Spleen (tissue), 11 donors: Measurements from ENCODE around the gene ZBTB4. TPM values are rescaled to one million over a fixed set of nuclear protein-coding genes. Genes with fewer than 3 reads are reported as not detected.

Experiments
- DNase-seq: peaks from one replicate; pipeline ENCODE4 v3.0.0-alpha.2; 2020
- H3K27ac ChIP-seq, 8 donors: fragments of 200-600 bp; sonication (generic) in 7 of 8; 1 replicate in 4 of 8; 2 replicates in 4 of 8; pipeline versions ENCODE4 v1.5.0 to v1.8.0; 2016 to 2021; ENCODE audit warnings: inconsistent platforms in 4 of 8, mild to moderate bottlenecking in 4 of 8, moderate library complexity in 1 of 8
- H3K27me3 ChIP-seq, 7 donors: fragments of 200-600 bp; sonication (generic) in 6 of 7; replicated peaks in 1 of 7; 1 replicate in 4 of 7; 2 replicates in 3 of 7; pipeline versions ENCODE4 v1.5.0 to v1.8.0; 2016 to 2021; ENCODE audit warnings: inconsistent platforms in 3 of 7, mild to moderate bottlenecking in 1 of 7
- H3K36me3 ChIP-seq, 6 donors: fragments of 200-600 bp; sonication (generic) in 5 of 6; 1 replicate in 4 of 6; 2 replicates in 2 of 6; pipeline versions ENCODE4 v1.5.0 to v1.8.0; 2016 to 2021; ENCODE audit warnings: inconsistent platforms in 2 of 6
- H3K4me1 ChIP-seq, 6 donors: fragments of 200-600 bp; sonication (generic) in 5 of 6; 1 replicate in 3 of 6; 2 replicates in 3 of 6; pipeline versions ENCODE4 v1.5.0 to v1.8.0; 2016 to 2021; ENCODE audit warnings: inconsistent platforms in 3 of 6
- H3K4me3 ChIP-seq, 8 donors: fragments of 200-600 bp; sonication (generic) in 7 of 8; 1 replicate in 4 of 8; 2 replicates in 4 of 8; pipeline versions ENCODE4 v1.5.0 to v1.8.0; 2016 to 2021; ENCODE audit warnings: inconsistent platforms in 4 of 8, mild to moderate bottlenecking in 4 of 8, moderate library complexity in 2 of 8
- H3K9me3 ChIP-seq, 8 donors: fragments of 200-600 bp; sonication (generic) in 7 of 8; 1 replicate in 4 of 8; 2 replicates in 4 of 8; pipeline versions ENCODE4 v1.5.0 to v1.8.0; 2016 to 2021; ENCODE audit warnings: inconsistent platforms in 4 of 8
- CTCF ChIP-seq, 11 experiments: fragments of 200-600 bp in 7 of 11; fragments of 450-650 bp in 4 of 11; sonication (generic) in 4 of 11; IDR thresholded peaks in 8 of 11; conservative IDR thresholded peaks in 3 of 11; 1 replicate in 7 of 11; 2 replicates in 4 of 11; pipeline versions ENCODE4 v1.4.0 to v1.8.0; 2016 to 2021; ENCODE audit warnings: antibody characterized with exemption in 11 of 11, inconsistent platforms in 4 of 11, mild to moderate bottlenecking in 1 of 11
- POLR2A ChIP-seq, 3 donors: fragments of 450-650 bp; IDR thresholded peaks; one replicate each; pipeline ENCODE4 v1.5.1; 2017; ENCODE audit warnings: antibody characterized with exemption in 3 of 3, mild to moderate bottlenecking in 1 of 3
- POLR2AphosphoS5 ChIP-seq, 3 donors: sonication (generic); formaldehyde crosslinking; IDR thresholded peaks; one replicate each; pipeline ENCODE4 v1.5.1; 2017; ENCODE audit warnings: antibody characterized with exemption in 3 of 3
- WGBS, 5 donors: extraction: QIAGEN DNeasy Blood & Tissue Kit in 3 of 5; methylation state at CpG; one replicate each; pipeline versions ENCODE4 v1.1.5 to v1.1.7; 2013 to 2018; 5-methylcytosine and 5-hydroxymethylcytosine counted together
- intact Hi-C: fragments of 100-400 bp; cut with DNase I; formaldehyde crosslinking; loops from one replicate; pipeline ENCODE4 v1.15.0; 2023; ENCODE audit warnings: low total_unique reads
- polyA plus RNA-seq, 3 donors: library from polyadenylated mRNA; stranded (reverse); fragments of 200-250 nt; gene quantifications; one replicate each; pipeline ENCODE4 v1.2.1, GENCODE V29; 2013
- total RNA-seq, 7 donors: library from RNA; depleted of rRNA in 3 of 7; stranded (reverse); fragments of >200 nt in 3 of 7; fragmentation: NEBNext Ultra II Directional in 4 of 7; extraction: Animal tissue kit (Norgen Biotek cat#: 25700) in 4 of 7; gene quantifications; one replicate each; pipeline versions ENCODE4 v1.1.0 to v1.2.1, GENCODE V29; 2016 to 2021
- donor health status: healthy with polysubstance abuse.
- donor health status: DM: no; HTN: no; CAD: no; lungs with moderate emphysema.
- donor health status: DM: no; HTN: no; CAD: no.
- donor health status: Bipolar disorder and iron deficiency.
- donor health status: healthy.
- donor health status: DM: no; HTN: no; CAD: no.
- donor health status: DM: yes; HTN: yes; CAD: no.

ZBTB4 gene
- total and polyA plus RNA-seq, 10 donors = 10.5 to 68.8 (median 42.2) TPM

DNA sequence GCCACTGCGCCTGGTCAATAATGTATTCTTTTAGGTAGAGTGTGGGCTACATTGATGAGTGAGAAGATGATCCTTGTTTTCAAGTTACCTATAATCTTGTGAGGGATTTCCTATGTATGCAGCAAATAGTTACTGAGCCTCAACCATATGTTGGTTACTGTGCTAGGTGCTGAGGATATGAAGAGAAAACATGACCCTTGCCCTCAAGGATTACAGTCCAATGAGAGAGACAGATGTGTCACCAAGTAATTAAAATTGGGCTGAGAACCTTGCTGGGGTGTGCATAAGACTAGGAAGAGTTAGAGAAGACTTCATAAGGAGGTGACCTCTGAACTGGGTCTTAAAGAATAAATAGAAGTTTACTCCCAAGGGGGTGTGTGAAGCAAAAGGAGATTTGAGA is 12.2 kb upstream of the ZBTB4 start:
- intact Hi-C loops = no loop called here
- Histone ChIP-seq H3K4me1 (peaks cover 26 to 90% (median 72%) of the 10 kb centered on the region in 6 donors), H3K27me3 (no peaks in the 10 kb centered on the region), H3K9me3 (no peaks in the 10 kb centered on the region), H3K4me3 (no peak overlapping the region), H3K27ac (no peak overlapping the region), H3K36me3 (peaks cover 0 to 73% (median 13%) of the 10 kb centered on the region in 6 donors)
- DNase-seq = no peak
- TF ChIP-seq POLR2AphosphoS5 (IDR thresholded peaks at IDR 0.05) (no peak), POLR2A (IDR thresholded peaks at IDR 0.05) (no peak), CTCF (IDR thresholded peaks at IDR 0.05 in 8 of 11, conservative IDR thresholded peaks at IDR 0.05 in 3 of 11) (no peak)
- 91 to 100% (median 98%) methylated on average over 1 of the region's 1 CpG for WGBS, 5 donors

GRCh38 chr17:7490144-7490543 is 10.7 kb upstream of the ZBTB4 start:
- 68 to 76% (median 72%) methylated on average over 8 of the region's 8 CpGs for WGBS, 5 donors

DNA sequence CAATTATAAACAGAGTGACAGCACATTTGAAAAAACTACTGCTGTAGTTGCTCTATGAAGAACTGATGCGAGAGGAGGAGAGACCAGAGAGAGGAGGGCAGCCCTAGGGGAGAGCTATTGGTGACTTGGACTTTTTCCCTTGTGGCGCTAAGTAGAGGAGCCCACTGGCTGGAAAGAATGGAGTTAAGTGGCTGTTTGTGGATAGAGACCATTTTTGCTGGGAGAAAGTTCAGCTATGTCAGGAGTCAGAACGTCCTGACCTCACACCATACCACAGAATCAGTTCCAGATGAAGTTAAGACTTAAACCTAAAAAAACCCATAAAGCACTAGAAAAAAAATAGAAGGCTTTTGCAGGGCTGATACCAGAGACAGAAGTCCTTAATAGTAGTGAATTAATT is 6.8 kb upstream of the ZBTB4 start:
- Histone ChIP-seq H3K27me3 (no peaks in the 10 kb centered on the region), H3K9me3 (no peaks in the 10 kb centered on the region), H3K4me3 (peak overlapping the region in 6 of 8 donors; percentile 48 to 83 (median 60)), H3K36me3 (peaks cover 0 to 22% (median under 1%) of the 10 kb centered on the region in 6 donors), H3K4me1 (peaks cover 40 to 86% (median 79%) of the 10 kb centered on the region in 6 donors), H3K27ac (peak overlapping the region in 5 of 8 donors; percentile 46 to 100 (median 99))
- 39 to 49% (median 47%) methylated on average over 3 of the region's 3 CpGs for WGBS, 5 donors
- DNase-seq = no peak
- TF ChIP-seq CTCF (IDR thresholded peaks at IDR 0.05 in 8 of 11, conservative IDR thresholded peaks at IDR 0.05 in 3 of 11) = no peak
- no peak for TF ChIP-seq POLR2AphosphoS5 (IDR thresholded peaks at IDR 0.05)
- TF ChIP-seq POLR2A (IDR thresholded peaks at IDR 0.05) = no peak
- intact Hi-C loops = no loop called here

More at GRCh38 chr17:7490144-7490543, 10.7 kb upstream of the ZBTB4 start:
- intact Hi-C loops = no loop called here
- Histone ChIP-seq H3K27me3 (no peaks in the 10 kb centered on the region), H3K27ac (no peak overlapping the region), H3K4me1 (peaks cover 40 to 93% (median 80%) of the 10 kb centered on the region in 6 donors), H3K36me3 (peaks cover 0 to 58% (median 2%) of the 10 kb centered on the region in 6 donors), H3K9me3 (no peaks in the 10 kb centered on the region), H3K4me3 (no peak overlapping the region)
- peak; percentile 3 for DNase-seq
- no peak for TF ChIP-seq CTCF (IDR thresholded peaks at IDR 0.05 in 8 of 11, conservative IDR thresholded peaks at IDR 0.05 in 3 of 11)
- no peak for TF ChIP-seq POLR2AphosphoS5 (IDR thresholded peaks at IDR 0.05)
- no peak for TF ChIP-seq POLR2A (IDR thresholded peaks at IDR 0.05)

DNA sequence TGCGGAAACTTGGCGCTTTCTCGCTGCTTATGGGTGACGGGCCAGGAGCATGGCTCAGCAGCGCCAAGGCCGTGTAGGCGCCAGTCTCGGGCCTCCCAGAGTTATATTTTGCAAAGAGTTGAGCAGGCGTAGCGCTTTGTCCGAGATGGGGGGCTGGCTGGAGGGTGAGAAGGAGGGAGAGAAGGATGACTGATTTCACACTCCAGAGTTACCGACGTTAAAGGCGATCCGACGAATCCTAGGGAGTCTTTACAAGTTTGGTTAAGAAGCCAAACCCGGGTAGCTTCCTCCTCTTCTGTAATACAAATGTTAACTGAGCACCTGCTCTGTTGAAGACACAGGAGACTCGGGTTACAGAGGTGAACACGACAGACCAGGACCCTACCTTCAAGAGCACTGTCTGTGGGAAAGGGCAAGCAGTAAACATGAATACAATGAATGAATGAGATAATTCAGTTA is 5.5 kb upstream of the ZBTB4 start:
- H3K27ac ChIP-seq = peak overlapping the region; percentile 32 to 100 (median 99)
- no peak for DNase-seq
- H3K4me1 ChIP-seq = peaks cover 40 to 86% (median 76%) of the 10 kb centered on the region in 6 donors
- no peaks in the 10 kb centered on the region for H3K9me3 ChIP-seq
- no peaks in the 10 kb centered on the region for H3K27me3 ChIP-seq
- H3K4me3 ChIP-seq = peak overlapping the region; percentile 42 to 83 (median 60)
- H3K36me3 ChIP-seq = peaks cover 0 to 12% (median 0%) of the 10 kb centered on the region in 6 donors
- intact Hi-C loops = no loop called here
- peak in 3 of 11 experiments; percentile 9 to 21 (median 12) for TF ChIP-seq CTCF (IDR thresholded peaks at IDR 0.05 in 8 of 11, conservative IDR thresholded peaks at IDR 0.05 in 3 of 11)
- no peak for TF ChIP-seq POLR2AphosphoS5 (IDR thresholded peaks at IDR 0.05)
- WGBS, 5 donors = 0 to 3% (median 0%) methylated on average over 16 to 19 of the region's 19 CpGs
